ENCODE results near the gene MYL6. TPM values are rescaled to one million over a fixed set of nuclear protein-coding genes. Genes with fewer than 3 reads are reported as not detected.
A peak's percentile ranks its signal among the peaks of the same experiment; 100 is the strongest.

Gene MYL6
- polyA plus RNA-seq, 2 donors, result 1,769 to 2,908 TPM

DNA sequence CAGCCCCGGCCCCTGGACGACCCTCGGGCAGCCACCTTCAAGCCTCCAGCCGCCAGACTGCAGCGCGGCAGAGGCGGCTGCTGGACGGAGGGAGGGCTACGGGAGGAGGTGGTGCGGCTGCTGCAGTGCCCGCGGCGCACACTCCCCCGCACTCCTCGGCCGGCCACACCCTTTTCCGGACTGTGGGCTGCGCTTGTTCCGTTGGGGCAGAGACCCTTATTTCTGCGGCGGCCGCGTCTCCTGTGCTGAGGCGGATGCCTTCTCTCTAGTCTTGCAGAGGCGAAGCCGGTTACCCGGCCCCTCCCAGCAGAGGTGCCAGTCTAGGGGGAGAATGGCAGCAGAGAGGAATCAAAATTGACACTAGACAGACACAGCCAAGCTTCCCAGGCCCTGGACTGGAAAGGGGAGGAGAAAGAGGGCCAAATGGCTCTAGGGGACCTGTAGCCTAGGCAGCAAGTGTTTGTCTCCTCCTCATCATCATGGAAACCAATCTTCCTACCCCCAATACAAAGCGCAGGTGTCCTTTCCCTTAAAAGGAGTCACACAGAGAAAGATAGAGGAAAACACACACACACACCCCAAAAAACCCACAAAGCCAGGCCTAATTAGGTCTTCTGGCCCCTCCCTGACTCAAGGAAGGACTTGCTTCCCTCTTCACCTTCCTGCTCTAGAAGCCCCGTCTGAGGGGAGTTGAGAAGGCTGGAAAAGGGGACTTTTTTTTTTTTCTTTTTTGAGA, 28.8 kb upstream of the MYL6 start:
- Histone ChIP-seq H3K36me3 (ENCODE audit: control insufficient read depth in 2 of 2, insufficient read depth in 2 of 2, low read length in 1 of 2) (peaks cover 24 to 34% of the 10 kb centered on the region in 2 donors), H3K4me3 (ENCODE audit: low read depth in 1 of 2, low read length in 2 of 2) (peak overlapping the region; percentile 83), H3K9me3 (ENCODE audit: control insufficient read depth in 2 of 2, insufficient read depth in 1 of 2, low read depth in 1 of 2, low read length in 1 of 2) (no peaks in the 10 kb centered on the region), H3K27ac (ENCODE audit: low read depth in 2 of 2, low read length in 1 of 2) (peak overlapping the region; percentile 94 to 98), H3K27me3 (ENCODE audit: control insufficient read depth in 1 of 2, insufficient read depth in 2 of 2, low read length in 2 of 2) (no peaks in the 10 kb centered on the region), H3K4me1 (ENCODE audit: control insufficient read depth in 2 of 2, insufficient read depth in 2 of 2, low read length in 1 of 2) (peaks cover 0 to 4% of the 10 kb centered on the region in 2 donors)
- WGBS, 2 donors, result 1 to 3% methylated on average over 29 of the region's 29 CpGs

DNA sequence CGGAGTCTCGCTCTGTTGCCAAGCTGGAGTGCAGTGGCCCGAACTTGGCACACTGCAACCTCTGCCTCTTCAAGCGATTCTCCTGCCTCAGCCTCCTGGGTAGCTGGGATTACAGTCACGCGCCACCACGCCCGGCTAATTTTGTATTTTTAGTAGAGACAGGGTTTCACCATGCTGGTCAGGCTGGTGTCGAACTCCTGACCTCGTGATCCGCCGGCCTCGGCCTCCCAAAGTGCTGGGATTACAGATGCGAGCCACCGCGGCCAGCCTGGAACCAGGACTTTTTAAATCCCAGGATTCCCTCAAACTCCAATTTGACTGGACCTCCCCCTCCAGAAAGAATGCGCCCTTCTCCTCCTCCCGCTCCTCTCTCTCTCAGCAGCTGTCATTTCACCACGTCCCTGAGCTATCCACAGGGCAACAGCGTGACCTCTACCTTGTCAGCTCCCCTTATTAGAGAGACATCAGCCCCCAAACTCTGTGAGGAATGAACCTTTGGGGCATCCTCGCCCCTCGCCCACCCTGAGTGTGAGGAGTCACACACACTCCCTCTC, 28.1 kb upstream of the MYL6 start:
- peak overlapping the region in 1 of 2 donors; percentile 10 for H3K4me3 ChIP-seq (ENCODE audit: low read depth in 1 of 2, low read length in 2 of 2)
- H3K36me3 ChIP-seq (ENCODE audit: control insufficient read depth in 2 of 2, insufficient read depth in 2 of 2, low read length in 1 of 2), result peaks cover 24 to 34% of the 10 kb centered on the region in 2 donors
- peaks cover 0 to 4% of the 10 kb centered on the region in 2 donors for H3K4me1 ChIP-seq (ENCODE audit: control insufficient read depth in 2 of 2, insufficient read depth in 2 of 2, low read length in 1 of 2)
- H3K27ac ChIP-seq (ENCODE audit: low read depth in 2 of 2, low read length in 1 of 2), result peak overlapping the region; percentile 94 to 98
- H3K9me3 ChIP-seq (ENCODE audit: control insufficient read depth in 2 of 2, insufficient read depth in 1 of 2, low read depth in 1 of 2, low read length in 1 of 2), result no peaks in the 10 kb centered on the region
- no peaks in the 10 kb centered on the region for H3K27me3 ChIP-seq (ENCODE audit: control insufficient read depth in 1 of 2, insufficient read depth in 2 of 2, low read length in 2 of 2)
- 49 to 67% methylated on average over 22 of the region's 22 CpGs for WGBS, 2 donors

DNA sequence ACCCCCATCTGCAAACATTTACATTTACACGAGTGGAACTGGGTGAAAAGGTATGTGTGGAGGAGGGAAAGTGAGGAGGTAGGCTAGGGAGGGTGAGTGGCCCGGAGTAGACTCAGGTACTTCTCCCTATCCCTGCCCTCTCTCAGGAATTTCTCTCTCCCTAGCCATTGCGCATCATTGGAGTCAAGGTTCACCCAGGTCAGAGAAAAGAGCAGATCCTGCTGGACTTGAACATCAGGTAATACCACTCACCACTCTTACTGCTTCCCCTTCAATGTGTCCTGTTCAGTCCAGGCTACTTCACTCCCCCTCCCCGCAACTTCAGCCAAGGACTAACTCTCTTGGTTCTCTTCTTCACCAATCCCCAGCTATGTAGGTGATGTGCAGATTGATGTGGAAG, 27.3 kb upstream of the MYL6 start:
- H3K36me3 ChIP-seq (ENCODE audit: control insufficient read depth in 2 of 2, insufficient read depth in 2 of 2, low read length in 1 of 2), result peaks cover 24 to 34% of the 10 kb centered on the region in 2 donors
- H3K9me3 ChIP-seq (ENCODE audit: control insufficient read depth in 2 of 2, insufficient read depth in 1 of 2, low read depth in 1 of 2, low read length in 1 of 2), result no peaks in the 10 kb centered on the region
- no peak overlapping the region for H3K4me3 ChIP-seq (ENCODE audit: low read depth in 1 of 2, low read length in 2 of 2)
- H3K4me1 ChIP-seq (ENCODE audit: control insufficient read depth in 2 of 2, insufficient read depth in 2 of 2, low read length in 1 of 2), result peaks cover 0 to 4% of the 10 kb centered on the region in 2 donors
- H3K27ac ChIP-seq (ENCODE audit: low read depth in 2 of 2, low read length in 1 of 2), result no peak overlapping the region
- 87 to 92% methylated on average over 4 of the region's 4 CpGs for WGBS, 2 donors
- H3K27me3 ChIP-seq (ENCODE audit: control insufficient read depth in 1 of 2, insufficient read depth in 2 of 2, low read length in 2 of 2), result no peaks in the 10 kb centered on the region

DNA sequence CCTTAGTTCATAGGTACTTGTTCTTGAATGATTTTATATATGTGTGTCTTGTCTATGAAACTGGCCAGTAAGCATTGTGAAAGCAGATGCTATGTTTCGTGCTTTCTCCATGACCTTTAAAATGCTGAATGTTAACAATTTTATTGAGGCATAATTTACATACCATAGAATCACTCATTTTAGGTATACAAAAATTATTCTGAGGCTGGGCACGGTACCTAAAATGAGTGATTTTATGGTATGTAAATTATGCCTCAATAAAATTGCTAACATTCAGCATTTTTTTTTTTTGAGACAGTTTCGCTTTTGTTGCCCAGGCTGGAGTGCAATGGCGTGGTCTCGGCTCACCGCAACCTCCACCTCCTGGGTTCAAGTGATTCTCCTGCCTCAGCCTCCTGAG, 23.3 kb upstream of the MYL6 start:
- Histone ChIP-seq H3K9me3 (ENCODE audit: control insufficient read depth in 2 of 2, insufficient read depth in 1 of 2, low read depth in 1 of 2, low read length in 1 of 2) (no peaks in the 10 kb centered on the region), H3K4me3 (ENCODE audit: low read depth in 1 of 2, low read length in 2 of 2) (no peak overlapping the region), H3K36me3 (ENCODE audit: control insufficient read depth in 2 of 2, insufficient read depth in 2 of 2, low read length in 1 of 2) (peaks cover 29 to 54% of the 10 kb centered on the region in 2 donors), H3K4me1 (ENCODE audit: control insufficient read depth in 2 of 2, insufficient read depth in 2 of 2, low read length in 1 of 2) (peaks cover 0 to 4% of the 10 kb centered on the region in 2 donors), H3K27ac (ENCODE audit: low read depth in 2 of 2, low read length in 1 of 2) (no peak overlapping the region), H3K27me3 (ENCODE audit: control insufficient read depth in 1 of 2, insufficient read depth in 2 of 2, low read length in 2 of 2) (no peaks in the 10 kb centered on the region)
- 95 to 97% methylated on average over 6 of the region's 6 CpGs for WGBS, 2 donors

DNA sequence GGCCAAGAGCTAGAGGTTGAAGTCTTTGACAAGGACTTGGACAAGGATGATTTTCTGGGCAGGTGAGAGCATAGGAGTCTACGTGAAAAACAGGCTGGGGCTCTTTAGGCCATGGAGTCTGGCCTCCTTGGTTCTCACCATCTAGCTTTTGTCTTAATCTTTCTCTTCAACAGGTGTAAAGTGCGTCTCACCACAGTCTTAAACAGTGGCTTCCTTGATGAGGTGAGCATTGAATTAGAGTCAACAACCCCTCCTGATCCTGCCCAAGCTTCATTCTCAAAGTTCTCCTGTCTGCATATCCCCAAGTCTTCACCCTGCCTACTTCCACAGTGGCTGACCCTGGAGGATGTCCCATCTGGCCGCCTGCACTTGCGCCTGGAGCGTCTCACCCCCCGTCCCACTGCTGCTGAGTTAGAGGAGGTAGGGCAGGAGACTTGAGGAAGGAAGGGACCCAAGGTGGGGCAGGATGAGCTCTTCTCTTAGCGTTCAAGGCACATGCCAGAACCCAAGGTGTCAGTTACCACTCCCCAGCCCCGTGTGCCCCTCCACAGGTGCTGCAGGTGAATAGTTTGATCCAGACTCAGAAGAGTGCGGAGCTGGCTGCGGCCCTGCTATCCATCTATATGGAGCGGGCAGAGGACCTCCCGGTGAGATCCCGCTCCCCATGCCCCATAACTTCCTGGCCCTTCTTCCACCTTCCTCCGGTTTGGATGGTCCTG, 20.1 kb upstream of the MYL6 start:
- H3K36me3 ChIP-seq (ENCODE audit: control insufficient read depth in 2 of 2, insufficient read depth in 2 of 2, low read length in 1 of 2), result peaks cover 18 to 49% of the 10 kb centered on the region in 2 donors
- H3K4me3 ChIP-seq (ENCODE audit: low read depth in 1 of 2, low read length in 2 of 2), result no peak overlapping the region
- H3K4me1 ChIP-seq (ENCODE audit: control insufficient read depth in 2 of 2, insufficient read depth in 2 of 2, low read length in 1 of 2), result no peaks in the 10 kb centered on the region
- no peaks in the 10 kb centered on the region for H3K27me3 ChIP-seq (ENCODE audit: control insufficient read depth in 1 of 2, insufficient read depth in 2 of 2, low read length in 2 of 2)
- 92 to 94% methylated on average over 14 of the region's 14 CpGs for WGBS, 2 donors
- H3K27ac ChIP-seq (ENCODE audit: low read depth in 2 of 2, low read length in 1 of 2), result no peak overlapping the region
- no peaks in the 10 kb centered on the region for H3K9me3 ChIP-seq (ENCODE audit: control insufficient read depth in 2 of 2, insufficient read depth in 1 of 2, low read depth in 1 of 2, low read length in 1 of 2)

DNA sequence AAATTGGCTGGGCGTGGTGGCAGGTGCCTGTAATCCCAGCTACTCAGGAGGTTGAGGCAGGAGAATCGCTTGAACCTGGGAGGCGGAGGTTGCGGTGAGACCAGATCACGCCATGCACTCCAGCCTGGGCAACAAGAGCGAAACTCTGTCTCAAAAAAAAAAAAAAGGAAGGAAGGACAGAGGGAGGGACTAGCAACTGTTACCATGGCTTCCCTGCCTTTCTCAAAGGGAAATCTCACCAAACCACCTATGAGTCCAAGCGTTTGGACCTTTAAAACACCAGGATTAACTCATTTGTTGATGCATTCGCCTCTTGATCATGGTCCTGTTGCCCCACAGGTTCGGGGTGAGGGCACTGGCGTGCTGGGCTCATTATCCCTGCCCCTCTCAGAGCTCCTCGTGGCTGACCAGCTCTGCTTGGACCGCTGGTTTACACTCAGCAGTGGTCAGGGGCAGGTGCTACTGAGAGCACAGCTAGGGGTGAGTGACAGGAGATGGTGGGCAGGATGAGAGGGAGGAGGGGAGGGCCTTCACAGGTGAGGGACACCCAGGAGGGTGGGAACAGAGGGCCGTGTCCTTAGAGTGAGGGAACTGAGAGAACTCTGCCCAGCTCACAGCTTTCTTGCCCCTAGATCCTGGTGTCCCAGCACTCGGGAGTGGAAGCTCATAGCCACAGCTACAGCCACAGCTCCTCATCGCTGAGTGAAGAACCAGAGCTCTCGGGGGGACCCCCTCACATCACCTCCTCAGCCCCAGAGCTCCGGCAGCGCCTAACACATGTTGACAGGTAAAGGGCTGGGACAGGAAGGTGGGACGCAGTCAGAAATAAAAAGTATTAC, 16.0 kb upstream of the MYL6 start:
- Histone ChIP-seq H3K4me1 (ENCODE audit: control insufficient read depth in 2 of 2, insufficient read depth in 2 of 2, low read length in 1 of 2) (peaks cover 0 to 3% of the 10 kb centered on the region in 2 donors), H3K4me3 (ENCODE audit: low read depth in 1 of 2, low read length in 2 of 2) (no peak overlapping the region), H3K27me3 (ENCODE audit: control insufficient read depth in 1 of 2, insufficient read depth in 2 of 2, low read length in 2 of 2) (no peaks in the 10 kb centered on the region), H3K9me3 (ENCODE audit: control insufficient read depth in 2 of 2, insufficient read depth in 1 of 2, low read depth in 1 of 2, low read length in 1 of 2) (no peaks in the 10 kb centered on the region), H3K27ac (ENCODE audit: low read depth in 2 of 2, low read length in 1 of 2) (no peak overlapping the region), H3K36me3 (ENCODE audit: control insufficient read depth in 2 of 2, insufficient read depth in 2 of 2, low read length in 1 of 2) (peaks cover 15 to 42% of the 10 kb centered on the region in 2 donors)
- WGBS, 2 donors, result 87% methylated on average over 17 to 19 of the region's 19 CpGs

DNA sequence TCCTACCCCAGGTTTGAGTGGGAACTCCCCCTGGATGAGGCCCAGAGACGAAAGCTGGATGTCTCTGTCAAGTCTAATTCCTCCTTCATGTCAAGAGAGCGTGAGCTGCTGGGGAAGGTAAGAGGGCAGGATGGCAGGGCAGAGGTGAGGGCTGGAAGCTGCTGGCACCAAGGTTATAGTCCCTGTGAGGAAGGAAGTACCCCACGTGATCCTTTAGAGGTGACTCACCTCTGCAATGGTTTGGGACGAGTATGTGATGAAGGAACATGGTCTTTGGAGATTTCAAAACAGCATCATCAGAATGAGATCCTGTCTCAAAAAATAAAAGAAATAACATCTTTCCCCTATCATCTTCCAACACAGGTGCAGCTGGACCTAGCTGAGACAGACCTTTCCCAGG, 14.9 kb upstream of the MYL6 start:
- peaks cover 0 to 3% of the 10 kb centered on the region in 2 donors for H3K4me1 ChIP-seq (ENCODE audit: control insufficient read depth in 2 of 2, insufficient read depth in 2 of 2, low read length in 1 of 2)
- peak overlapping the region; percentile 36 to 41 for H3K27ac ChIP-seq (ENCODE audit: low read depth in 2 of 2, low read length in 1 of 2)
- H3K27me3 ChIP-seq (ENCODE audit: control insufficient read depth in 1 of 2, insufficient read depth in 2 of 2, low read length in 2 of 2), result no peaks in the 10 kb centered on the region
- H3K36me3 ChIP-seq (ENCODE audit: control insufficient read depth in 2 of 2, insufficient read depth in 2 of 2, low read length in 1 of 2), result peaks cover 14 to 33% of the 10 kb centered on the region in 2 donors
- 60 to 70% methylated on average over 4 of the region's 4 CpGs for WGBS, 2 donors
- no peak overlapping the region for H3K4me3 ChIP-seq (ENCODE audit: low read depth in 1 of 2, low read length in 2 of 2)
- no peaks in the 10 kb centered on the region for H3K9me3 ChIP-seq (ENCODE audit: control insufficient read depth in 2 of 2, insufficient read depth in 1 of 2, low read depth in 1 of 2, low read length in 1 of 2)

DNA sequence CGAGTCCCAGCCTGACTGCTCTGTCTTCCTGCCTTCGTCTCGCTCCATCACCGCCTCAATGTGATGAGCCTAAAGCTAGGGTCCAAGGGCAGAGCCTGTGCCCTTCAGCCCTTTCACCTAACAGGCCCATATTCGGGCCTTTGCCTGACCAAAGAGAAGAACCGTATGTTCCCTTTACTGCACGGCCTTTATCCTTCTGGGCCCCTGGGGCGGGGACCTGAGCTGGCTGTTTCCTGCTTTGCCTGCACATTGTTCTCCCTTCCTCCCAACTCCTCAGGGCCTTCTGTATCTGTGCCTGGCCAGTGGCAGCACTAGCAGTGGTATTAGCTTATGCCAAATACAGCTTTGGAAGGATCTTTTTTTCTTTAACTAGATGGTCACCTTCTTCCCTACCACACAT, 14.3 kb upstream of the MYL6 start:
- no peak overlapping the region for H3K4me3 ChIP-seq (ENCODE audit: low read depth in 1 of 2, low read length in 2 of 2)
- WGBS, 2 donors, result 75 to 81% methylated on average over 8 of the region's 8 CpGs
- H3K4me1 ChIP-seq (ENCODE audit: control insufficient read depth in 2 of 2, insufficient read depth in 2 of 2, low read length in 1 of 2), result peaks cover 0 to 3% of the 10 kb centered on the region in 2 donors
- peak overlapping the region in 1 of 2 donors; percentile 5 for H3K27ac ChIP-seq (ENCODE audit: low read depth in 2 of 2, low read length in 1 of 2)
- H3K36me3 ChIP-seq (ENCODE audit: control insufficient read depth in 2 of 2, insufficient read depth in 2 of 2, low read length in 1 of 2), result peaks cover 14 to 29% of the 10 kb centered on the region in 2 donors
- no peaks in the 10 kb centered on the region for H3K9me3 ChIP-seq (ENCODE audit: control insufficient read depth in 2 of 2, insufficient read depth in 1 of 2, low read depth in 1 of 2, low read length in 1 of 2)
- H3K27me3 ChIP-seq (ENCODE audit: control insufficient read depth in 1 of 2, insufficient read depth in 2 of 2, low read length in 2 of 2), result no peaks in the 10 kb centered on the region

DNA sequence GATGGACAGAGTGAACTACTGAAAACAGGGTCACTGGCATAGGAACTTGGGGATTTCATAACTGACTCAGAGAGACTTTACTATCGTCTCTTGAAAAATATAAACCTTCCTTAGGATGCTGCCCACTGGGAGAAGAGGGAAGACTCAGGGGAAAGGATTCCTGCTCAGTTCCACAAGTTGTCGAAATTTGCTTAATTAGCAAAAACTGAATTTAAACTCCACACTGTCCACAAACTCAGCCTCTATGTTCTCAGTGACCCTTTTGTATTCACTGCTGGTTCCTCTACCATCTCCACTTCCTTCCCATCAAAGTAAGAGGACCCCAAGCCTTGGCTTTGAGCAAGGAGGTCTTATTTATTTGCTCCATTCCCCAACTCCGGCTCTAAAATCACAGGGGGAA, 12.9 kb upstream of the MYL6 start:
- H3K4me1 ChIP-seq (ENCODE audit: control insufficient read depth in 2 of 2, insufficient read depth in 2 of 2, low read length in 1 of 2), result peaks cover 0 to 3% of the 10 kb centered on the region in 2 donors
- H3K27ac ChIP-seq (ENCODE audit: low read depth in 2 of 2, low read length in 1 of 2), result no peak overlapping the region
- peaks cover 14 to 29% of the 10 kb centered on the region in 2 donors for H3K36me3 ChIP-seq (ENCODE audit: control insufficient read depth in 2 of 2, insufficient read depth in 2 of 2, low read length in 1 of 2)
- H3K27me3 ChIP-seq (ENCODE audit: control insufficient read depth in 1 of 2, insufficient read depth in 2 of 2, low read length in 2 of 2), result no peaks in the 10 kb centered on the region
- no peak overlapping the region for H3K4me3 ChIP-seq (ENCODE audit: low read depth in 1 of 2, low read length in 2 of 2)
- H3K9me3 ChIP-seq (ENCODE audit: control insufficient read depth in 2 of 2, insufficient read depth in 1 of 2, low read depth in 1 of 2, low read length in 1 of 2), result no peaks in the 10 kb centered on the region
- WGBS, 2 donors, result 83 to 90% methylated on average over 3 of the region's 3 CpGs
